Prostate gland (tissue), 2 donors: ENCODE data around the gene LRRC41.

Experiments used
- POLR2AphosphoS5 ChIP-seq: sonication (generic); formaldehyde crosslinking; IDR thresholded peaks from one replicate; pipeline ENCODE4 v1.6.1; 2017; ENCODE audit warnings: antibody characterized with exemption
- TF ChIP-seq, protein P1 (sequence below), 4 experiments: fragments of 200-600 bp in 2 of 4; fragments of 450-650 bp in 2 of 4; sonication (generic) in 2 of 4; IDR thresholded peaks; 1 replicate in 3 of 4; 2 replicates in 1 of 4; pipeline ENCODE4 v1.5.1; 2016 to 2019; ENCODE audit warnings: antibody characterized with exemption in 4 of 4, mild to moderate bottlenecking in 2 of 4, moderate library complexity in 2 of 4

DNA sequence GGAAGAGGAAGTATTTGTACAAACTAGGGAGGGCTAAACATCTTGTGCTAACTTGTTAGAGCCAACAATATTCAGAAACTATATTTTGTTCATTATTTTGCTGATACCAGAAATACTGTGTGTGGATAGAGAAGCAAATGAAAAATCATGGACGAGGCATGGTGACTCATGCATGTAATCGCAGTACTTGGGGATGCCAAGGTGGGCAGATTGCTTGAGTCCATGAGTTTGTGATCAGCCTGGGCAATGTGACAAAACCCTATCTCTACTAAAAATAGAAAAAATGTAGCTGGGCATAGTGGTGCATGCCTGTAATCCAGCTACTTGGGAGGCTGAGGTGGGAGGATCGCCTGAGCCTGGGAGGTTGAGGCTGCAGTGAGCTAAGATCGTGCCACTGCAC, 13.4 kb downstream of the LRRC41 start:
- TF ChIP-seq, protein P1, sequence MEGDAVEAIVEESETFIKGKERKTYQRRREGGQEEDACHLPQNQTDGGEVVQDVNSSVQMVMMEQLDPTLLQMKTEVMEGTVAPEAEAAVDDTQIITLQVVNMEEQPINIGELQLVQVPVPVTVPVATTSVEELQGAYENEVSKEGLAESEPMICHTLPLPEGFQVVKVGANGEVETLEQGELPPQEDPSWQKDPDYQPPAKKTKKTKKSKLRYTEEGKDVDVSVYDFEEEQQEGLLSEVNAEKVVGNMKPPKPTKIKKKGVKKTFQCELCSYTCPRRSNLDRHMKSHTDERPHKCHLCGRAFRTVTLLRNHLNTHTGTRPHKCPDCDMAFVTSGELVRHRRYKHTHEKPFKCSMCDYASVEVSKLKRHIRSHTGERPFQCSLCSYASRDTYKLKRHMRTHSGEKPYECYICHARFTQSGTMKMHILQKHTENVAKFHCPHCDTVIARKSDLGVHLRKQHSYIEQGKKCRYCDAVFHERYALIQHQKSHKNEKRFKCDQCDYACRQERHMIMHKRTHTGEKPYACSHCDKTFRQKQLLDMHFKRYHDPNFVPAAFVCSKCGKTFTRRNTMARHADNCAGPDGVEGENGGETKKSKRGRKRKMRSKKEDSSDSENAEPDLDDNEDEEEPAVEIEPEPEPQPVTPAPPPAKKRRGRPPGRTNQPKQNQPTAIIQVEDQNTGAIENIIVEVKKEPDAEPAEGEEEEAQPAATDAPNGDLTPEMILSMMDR (IDR thresholded peaks at IDR 0.05), result no peak
- no peak for TF ChIP-seq POLR2AphosphoS5
